ENCODE measurements around the gene ATXN3.
A peak's percentile ranks its signal among the peaks of the same experiment; 100 is the strongest.

DNA sequence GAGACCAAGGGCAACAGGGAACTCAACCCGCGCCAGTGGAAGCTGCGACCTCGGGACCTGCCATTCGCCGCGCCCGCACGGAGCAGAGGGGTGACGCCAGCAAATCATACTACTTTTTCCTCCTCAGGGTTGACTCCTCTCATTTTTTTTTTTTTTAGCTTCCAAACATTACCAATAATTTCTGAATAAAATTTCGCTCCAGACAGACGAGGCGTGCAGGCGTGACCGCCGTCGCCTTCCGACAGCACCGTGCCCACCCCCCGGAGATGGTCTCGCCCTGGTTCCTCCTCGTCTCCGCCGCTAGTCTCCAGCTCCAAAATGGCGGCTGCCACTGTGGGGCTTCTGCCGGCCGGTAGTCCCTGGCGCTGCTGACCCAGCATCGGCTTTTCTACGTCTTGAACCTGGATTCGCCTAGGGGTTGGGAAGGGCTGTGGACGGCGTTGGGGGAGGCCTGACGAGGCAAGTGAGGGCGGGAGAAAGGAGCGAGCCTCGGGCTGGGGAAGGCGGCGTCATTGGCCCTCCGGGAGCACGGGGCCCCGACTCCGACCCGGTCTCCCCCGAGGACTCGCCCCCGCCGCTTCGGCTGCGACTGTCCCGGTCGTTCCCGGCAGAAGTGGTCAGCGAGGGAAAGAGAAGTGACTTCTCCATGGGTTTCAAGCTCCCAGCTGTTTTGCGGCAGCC lies 15.4 kb upstream of the ATXN3 start, which contains the start of the genes CPSF2 and NDUFB1:
- TF ChIP-seq, protein P1, sequence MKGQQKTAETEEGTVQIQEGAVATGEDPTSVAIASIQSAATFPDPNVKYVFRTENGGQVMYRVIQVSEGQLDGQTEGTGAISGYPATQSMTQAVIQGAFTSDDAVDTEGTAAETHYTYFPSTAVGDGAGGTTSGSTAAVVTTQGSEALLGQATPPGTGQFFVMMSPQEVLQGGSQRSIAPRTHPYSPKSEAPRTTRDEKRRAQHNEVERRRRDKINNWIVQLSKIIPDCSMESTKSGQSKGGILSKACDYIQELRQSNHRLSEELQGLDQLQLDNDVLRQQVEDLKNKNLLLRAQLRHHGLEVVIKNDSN (IDR thresholded peaks at IDR 0.05), result no peak
- TF ChIP-seq MAX (IDR thresholded peaks at IDR 0.05), result peak; percentile 40
- no peak for TF ChIP-seq REST (IDR thresholded peaks at IDR 0.05; ENCODE audit: low read depth)
- TF ChIP-seq NFIC (IDR thresholded peaks at IDR 0.05), result no peak; the same call in 1 of the 2 replicates
- TF ChIP-seq EP300 (IDR thresholded peaks at IDR 0.05; ENCODE audit: borderline replicate concordance), result peak; percentile 51; the same call in 1 of the 2 replicates
- TF ChIP-seq RAD21 (IDR thresholded peaks at IDR 0.05; ENCODE audit: low read depth), result no peak
- no peak; the same call in 1 of the 2 replicates for TF ChIP-seq CREB1 (IDR thresholded peaks at IDR 0.05; ENCODE audit: low read depth)
- 0 out of 2 replicates have a peak, but pooled peaks have one; percentile 15 for TF ChIP-seq TCF12 (IDR thresholded peaks at IDR 0.05; ENCODE audit: low read depth)
- no peak for TF ChIP-seq FOXM1 (IDR thresholded peaks at IDR 0.05; ENCODE audit: borderline replicate concordance, low read depth)
- no peak for TF ChIP-seq CEBPB (IDR thresholded peaks at IDR 0.05)
- TF ChIP-seq EGR1 (IDR thresholded peaks at IDR 0.05), result no peak
- TF ChIP-seq ZBTB7A (IDR thresholded peaks at IDR 0.05; ENCODE audit: low read depth), result no peak; the same call in 1 of the 2 replicates
- peak; percentile 100 for TF ChIP-seq TAF1 (IDR thresholded peaks at IDR 0.05; ENCODE audit: low read depth)
